Esophagus squamous epithelium (tissue), 5 donors: ENCODE results near the gene CPB1. TPM values are rescaled to one million over a fixed set of nuclear protein-coding genes. Genes with fewer than 3 reads are reported as not detected.

Experiments used
- DNase-seq: peaks from one replicate; lab custom pipeline; 2025; lab: John Stamatoyannopoulos, UW
- H3K27ac ChIP-seq, 4 donors: fragments of 200-600 bp; sonication (generic); one replicate each; pipeline ENCODE4 v1.5.1; 2016 to 2019; ENCODE audit warnings: mild to moderate bottlenecking in 1 of 4
- H3K27me3 ChIP-seq, 4 donors: fragments of 200-600 bp; sonication (generic); 1 replicate in 3 of 4; 2 replicates in 1 of 4; pipeline versions ENCODE4 v1.5.1 to v1.6.0; 2017 to 2021; ENCODE audit warnings: antibody characterized with exemption in 1 of 4
- H3K36me3 ChIP-seq, 3 donors: fragments of 200-600 bp; sonication (generic); one replicate each; pipeline ENCODE4 v1.5.1; 2016 to 2019
- H3K4me1 ChIP-seq, 3 donors: fragments of 200-600 bp; sonication (generic); one replicate each; pipeline ENCODE4 v1.5.1; 2017 to 2019
- H3K4me3 ChIP-seq, 4 donors: fragments of 200-600 bp; sonication (generic); 1 replicate in 3 of 4; 2 replicates in 1 of 4; pipeline ENCODE4 v1.5.1; 2016 to 2019; ENCODE audit warnings: mild to moderate bottlenecking in 2 of 4, moderate library complexity in 1 of 4
- H3K9me3 ChIP-seq, 3 donors: fragments of 200-600 bp; sonication (generic); one replicate each; pipeline ENCODE4 v1.5.1; 2016 to 2019
- CTCF ChIP-seq, 6 experiments: fragments of 450-650 bp in 4 of 6; fragments of 200-600 bp in 2 of 6; sonication (generic) in 2 of 6; IDR thresholded peaks; one replicate each; pipeline ENCODE4 v1.5.1; 2016 to 2019; ENCODE audit warnings: antibody characterized with exemption in 6 of 6, mild to moderate bottlenecking in 4 of 6, moderate library complexity in 4 of 6
- POLR2A ChIP-seq, 4 donors: fragments of 450-650 bp; IDR thresholded peaks; one replicate each; pipeline ENCODE4 v1.6.1; 2017; ENCODE audit warnings: antibody characterized with exemption in 4 of 4, mild to moderate bottlenecking in 4 of 4, moderate library complexity in 3 of 4
- WGBS, 2 donors: methylation state at CpG; one replicate each; pipeline ENCODE4 v1.1.5; 2018; 5-methylcytosine and 5-hydroxymethylcytosine counted together
- intact Hi-C: fragments of 100-400 bp; cut with DNase I; formaldehyde crosslinking; loops from one replicate; pipeline ENCODE4 v1.15.0; 2022
- total RNA-seq, 4 donors: library from RNA; depleted of rRNA; stranded (reverse); fragments of >200 nt; gene quantifications; one replicate each; pipeline ENCODE4 v1.1.0, GENCODE V29; 2016
- donor health status: DM: yes; HTN: yes; CAD: no.

Gene CPB1
- total RNA-seq, 4 donors from 2014 or later = not detected

- intact Hi-C loops = no loop called here
- no peaks in the 10 kb centered on the region for H3K4me1 ChIP-seq
Observed at GRCh38 chr3:148879256-148879655, 51.6 kb downstream of the CPB1 start.

GRCh38 chr3:148880681-148881080 lies 53.1 kb downstream of the CPB1 start:
- no peak overlapping the region for H3K4me3 ChIP-seq
- no peaks in the 10 kb centered on the region for H3K9me3 ChIP-seq
- H3K4me1 ChIP-seq = no peaks in the 10 kb centered on the region
- H3K36me3 ChIP-seq = no peaks in the 10 kb centered on the region
- DNase-seq = no peak
- no peaks in the 10 kb centered on the region for H3K27me3 ChIP-seq
- intact Hi-C loops = no loop called here
- H3K27ac ChIP-seq = no peak overlapping the region
- TF ChIP-seq CTCF (IDR thresholded peaks at IDR 0.05) = no peak
- TF ChIP-seq POLR2A (IDR thresholded peaks at IDR 0.05) = no peak

More at GRCh38 chr3:148879256-148879655, 51.6 kb downstream of the CPB1 start:
- Histone ChIP-seq H3K36me3 (no peaks in the 10 kb centered on the region), H3K27ac (no peak overlapping the region), H3K9me3 (no peaks in the 10 kb centered on the region), H3K4me3 (no peak overlapping the region), H3K27me3 (no peaks in the 10 kb centered on the region)
- no peak for DNase-seq
- TF ChIP-seq POLR2A (IDR thresholded peaks at IDR 0.05) = no peak

GRCh38 chr3:148881286-148881685 lies 53.7 kb downstream of the CPB1 start:
- WGBS, 2 donors = 91% methylated on average over 2 of the region's 2 CpGs
- Histone ChIP-seq H3K4me3 (no peak overlapping the region), H3K9me3 (no peaks in the 10 kb centered on the region), H3K36me3 (no peaks in the 10 kb centered on the region), H3K27ac (no peak overlapping the region), H3K27me3 (no peaks in the 10 kb centered on the region), H3K4me1 (no peaks in the 10 kb centered on the region)
- intact Hi-C loops = no loop called here
- TF ChIP-seq CTCF (IDR thresholded peaks at IDR 0.05) (no peak), POLR2A (IDR thresholded peaks at IDR 0.05) (no peak)
- no peak for DNase-seq

- no peak for TF ChIP-seq CTCF (IDR thresholded peaks at IDR 0.05)
- no peak for TF ChIP-seq POLR2A (IDR thresholded peaks at IDR 0.05)
- no peaks in the 10 kb centered on the region for H3K4me1 ChIP-seq
- intact Hi-C loops = no loop called here
- H3K27ac ChIP-seq = no peak overlapping the region
- no peaks in the 10 kb centered on the region for H3K27me3 ChIP-seq
- no peaks in the 10 kb centered on the region for H3K36me3 ChIP-seq
- WGBS, 2 donors = 13 to 16% methylated on average over 4 of the region's 4 CpGs
- no peak for DNase-seq
- H3K4me3 ChIP-seq = no peak overlapping the region
- H3K9me3 ChIP-seq = no peaks in the 10 kb centered on the region
Observed at GRCh38 chr3:148882288-148882687, 54.7 kb downstream of the CPB1 start.

- 86 to 100% methylated on average over 1 of the region's 1 CpG for WGBS, 2 donors
- TF ChIP-seq POLR2A (IDR thresholded peaks at IDR 0.05) (no peak), CTCF (IDR thresholded peaks at IDR 0.05) (no peak)
- no peak for DNase-seq
- H3K27me3 ChIP-seq = no peaks in the 10 kb centered on the region
- H3K4me3 ChIP-seq = no peak overlapping the region
- no peaks in the 10 kb centered on the region for H3K4me1 ChIP-seq
- no peaks in the 10 kb centered on the region for H3K9me3 ChIP-seq
- H3K36me3 ChIP-seq = no peaks in the 10 kb centered on the region
- no peak overlapping the region for H3K27ac ChIP-seq
- intact Hi-C loops = no loop called here
Observed at GRCh38 chr3:148883163-148883562, 55.6 kb downstream of the CPB1 start.

- no peak overlapping the region for H3K4me3 ChIP-seq
- H3K27ac ChIP-seq = no peak overlapping the region
- no peak for TF ChIP-seq CTCF (IDR thresholded peaks at IDR 0.05)
- TF ChIP-seq POLR2A (IDR thresholded peaks at IDR 0.05) = no peak
Observed at GRCh38 chr3:148884261-148884660, 56.6 kb downstream of the CPB1 start.

More at GRCh38 chr3:148884261-148884660, 56.6 kb downstream of the CPB1 start:
- Histone ChIP-seq H3K36me3 (no peaks in the 10 kb centered on the region), H3K27me3 (no peaks in the 10 kb centered on the region), H3K9me3 (no peaks in the 10 kb centered on the region), H3K4me1 (no peaks in the 10 kb centered on the region)
- intact Hi-C loops = no loop called here
- DNase-seq = no peak
